ENCODE data around the gene ZSCAN21. TPM values are rescaled to one million over a fixed set of nuclear protein-coding genes. Genes with fewer than 3 reads are reported as not detected.

ZSCAN21 gene
- total and polyA plus RNA-seq, 12 donors, result 10.0 to 22.7 (median 13.6) TPM

DNA sequence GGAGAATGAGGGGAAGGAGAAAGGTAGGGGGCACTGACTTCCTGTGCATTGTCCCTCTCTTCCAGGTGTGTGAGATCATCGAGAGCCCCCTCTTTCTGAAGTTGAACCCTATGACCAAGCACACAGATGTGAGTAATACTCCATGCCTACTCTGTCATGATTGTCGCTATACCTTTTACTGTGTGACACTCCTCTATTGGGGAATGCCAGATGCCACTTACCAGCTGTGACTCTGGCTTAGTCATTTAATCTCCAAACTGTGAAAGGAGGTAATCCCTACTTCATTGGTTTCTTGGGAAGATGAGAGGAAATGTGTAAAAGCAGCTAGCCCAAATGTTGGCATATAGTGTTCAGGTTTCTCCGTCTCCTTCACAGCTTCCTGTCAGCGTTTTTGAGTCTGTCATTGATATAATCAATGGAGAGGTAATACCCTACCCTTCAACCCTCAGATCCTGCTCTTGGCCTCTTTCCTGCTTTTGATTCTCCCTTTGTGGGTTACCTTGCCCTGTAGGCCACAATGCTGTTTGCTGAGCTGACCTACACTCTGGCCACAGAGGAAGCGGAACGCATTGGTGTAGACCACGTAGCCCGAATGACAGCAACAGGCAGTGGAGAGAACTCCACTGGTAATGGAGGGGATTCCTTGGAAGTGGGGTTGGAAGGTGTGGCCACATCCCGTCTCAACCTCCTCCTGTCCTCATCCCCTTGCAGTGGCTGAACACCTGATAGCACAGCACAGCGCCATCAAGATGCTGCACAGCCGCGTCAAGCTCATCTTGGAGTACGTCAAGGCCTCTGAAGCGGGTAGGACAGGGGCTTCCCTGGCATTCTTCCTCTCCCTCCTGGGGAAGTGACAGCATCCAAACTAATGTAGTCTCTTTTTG is 41.2 kb downstream of the ZSCAN21 start:
- TF ChIP-seq POLR2A (IDR thresholded peaks at IDR 0.05) (no peak), CTCF (IDR thresholded peaks at IDR 0.05) (no peak)
- no peaks in the 10 kb centered on the region for H3K9me3 ChIP-seq (replicated peaks in 1 of 3)
- WGBS, 4 donors, result 84 to 93% (median 89%) methylated on average over 14 of the region's 14 CpGs
- intact Hi-C loops (cut with DNase I), result no loop called here
- no peak overlapping the region for H3K4me3 ChIP-seq
- DNase-seq, result no peak
- H3K36me3 ChIP-seq (replicated peaks in 1 of 2), result peaks cover 0 to 54% of the 10 kb centered on the region in 2 donors
- H3K27ac ChIP-seq, result no peak overlapping the region
- no peaks in the 10 kb centered on the region for H3K27me3 ChIP-seq
- H3K4me1 ChIP-seq (replicated peaks in 1 of 2), result peaks cover 9 to 27% of the 10 kb centered on the region in 2 donors

DNA sequence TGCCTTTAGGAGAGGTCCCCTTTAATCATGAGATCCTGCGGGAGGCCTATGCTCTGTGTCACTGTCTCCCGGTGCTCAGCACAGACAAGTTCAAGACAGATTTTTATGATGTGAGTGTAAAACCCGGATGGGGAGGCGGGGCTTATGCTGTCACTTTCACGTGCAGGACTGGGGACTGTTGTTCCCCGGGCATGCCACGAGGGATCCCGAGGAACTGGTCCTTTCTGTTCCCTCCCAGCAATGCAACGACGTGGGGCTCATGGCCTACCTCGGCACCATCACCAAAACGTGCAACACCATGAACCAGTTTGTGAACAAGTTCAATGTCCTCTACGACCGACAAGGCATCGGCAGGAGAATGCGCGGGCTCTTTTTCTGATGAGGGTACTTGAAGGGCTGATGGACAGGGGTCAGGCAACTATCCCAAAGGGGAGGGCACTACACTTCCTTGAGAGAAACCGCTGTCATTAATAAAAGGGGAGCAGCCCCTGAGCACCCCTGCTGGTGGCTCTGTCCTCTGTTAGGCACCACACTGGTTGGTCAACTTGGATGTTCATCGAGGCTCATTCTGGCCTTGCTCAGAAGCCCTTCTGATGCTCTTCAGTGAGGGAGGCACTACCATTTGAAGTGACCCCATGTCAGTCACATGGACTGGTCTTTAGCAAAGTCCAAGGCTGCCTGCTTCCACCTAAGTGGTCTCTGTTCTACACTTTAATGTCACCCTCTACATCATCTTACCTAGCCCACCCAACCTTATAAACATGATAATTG is 42.0 kb downstream of the ZSCAN21 start:
- Histone ChIP-seq H3K4me1 (replicated peaks in 1 of 2) (peaks cover 9 to 27% of the 10 kb centered on the region in 2 donors), H3K9me3 (replicated peaks in 1 of 3) (no peaks in the 10 kb centered on the region), H3K27ac (no peak overlapping the region), H3K4me3 (no peak overlapping the region), H3K36me3 (replicated peaks in 1 of 2) (peaks cover 0 to 62% of the 10 kb centered on the region in 2 donors), H3K27me3 (no peaks in the 10 kb centered on the region)
- intact Hi-C loops (cut with DNase I), result no loop called here
- WGBS, 4 donors, result 65 to 77% (median 73%) methylated on average over 15 to 19 of the region's 19 CpGs
- TF ChIP-seq POLR2A (IDR thresholded peaks at IDR 0.05), result no peak
- TF ChIP-seq CTCF (IDR thresholded peaks at IDR 0.05), result no peak
- DNase-seq, result no peak

GRCh38 chr7:100093054-100093453 is 43.5 kb downstream of the ZSCAN21 start:
- Histone ChIP-seq H3K9me3 (replicated peaks in 1 of 3) (no peaks in the 10 kb centered on the region), H3K27ac (no peak overlapping the region), H3K27me3 (no peaks in the 10 kb centered on the region), H3K4me1 (replicated peaks in 1 of 2) (peaks cover 9 to 15% of the 10 kb centered on the region in 2 donors), H3K36me3 (replicated peaks in 1 of 2) (peaks cover 0 to 77% of the 10 kb centered on the region in 2 donors), H3K4me3 (no peak overlapping the region)
- TF ChIP-seq POLR2A (IDR thresholded peaks at IDR 0.05), result no peak
- TF ChIP-seq CTCF (IDR thresholded peaks at IDR 0.05), result no peak
- WGBS, 4 donors, result 55 to 64% (median 58%) methylated on average over 8 of the region's 8 CpGs
- intact Hi-C loops (cut with DNase I), result no loop called here
- DNase-seq, result no peak

DNA sequence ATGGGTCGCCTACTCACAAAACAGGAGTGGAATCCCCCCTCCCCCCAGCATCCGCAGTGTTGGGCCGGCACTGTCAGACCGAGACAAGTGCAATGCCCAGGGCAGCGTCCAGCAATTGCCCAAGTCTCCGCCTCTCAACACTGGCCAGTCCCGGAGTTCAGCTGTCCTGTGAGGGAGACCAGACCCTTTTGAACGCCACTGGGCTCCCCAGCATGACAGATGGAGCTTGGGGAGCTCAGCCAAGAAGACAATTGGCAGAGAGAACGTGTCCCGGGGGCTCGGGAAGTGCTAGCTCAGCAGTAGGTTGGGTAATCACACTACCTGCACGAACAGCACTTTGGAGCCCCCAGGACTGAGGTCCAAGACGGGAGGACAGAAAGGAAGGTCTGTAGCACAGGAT is 43.9 kb downstream of the ZSCAN21 start:
- intact Hi-C loops (cut with DNase I), result no loop called here
- 57 to 76% (median 60%) methylated on average over 5 to 13 of the region's 13 CpGs for WGBS, 4 donors
- Histone ChIP-seq H3K4me3 (no peak overlapping the region), H3K27ac (no peak overlapping the region), H3K36me3 (replicated peaks in 1 of 2) (peaks cover 0 to 81% of the 10 kb centered on the region in 2 donors), H3K27me3 (no peaks in the 10 kb centered on the region), H3K9me3 (replicated peaks in 1 of 3) (no peaks in the 10 kb centered on the region), H3K4me1 (replicated peaks in 1 of 2) (peaks cover 6 to 11% of the 10 kb centered on the region in 2 donors)
- TF ChIP-seq POLR2A (IDR thresholded peaks at IDR 0.05) (no peak), CTCF (IDR thresholded peaks at IDR 0.05) (no peak)
- no peak for DNase-seq
